CD14-positive monocyte (primary cell): ENCODE measurements around the gene PIP4K2B. TPM values are rescaled to one million over a fixed set of nuclear protein-coding genes. Genes with fewer than 3 reads are reported as not detected.
A peak's percentile ranks its signal among the peaks of the same experiment; 100 is the strongest.

Experiments used
- DNase-seq, 3 donors: peaks; one replicate each; pipeline ENCODE4 v3.0.0-alpha.2; 2011 to 2022
- H2AFZ ChIP-seq: 2 replicates; pipeline ENCODE4 v1.6.0; 2012; ENCODE audit warnings: mild to moderate bottlenecking, low read depth, low read length, inconsistent platforms; ENCODE audit not compliant: insufficient read depth, poor library complexity, severe bottlenecking
- H3K27ac ChIP-seq, 2 donors: 1 replicate in 1 of 2; 2 replicates in 1 of 2; pipeline ENCODE4 v1.5.1; 2012 to 2013; ENCODE audit warnings: low read length in 2 of 2, control low read depth in 1 of 2, inconsistent platforms in 1 of 2, low read depth in 1 of 2, mild to moderate bottlenecking in 1 of 2
- H3K27me3 ChIP-seq, 2 donors: one replicate each; pipeline versions ENCODE4 v1.6.0 to v1.6.1; 2011 to 2013; ENCODE audit warnings: low read length in 2 of 2; ENCODE audit not compliant: control insufficient read depth in 2 of 2, insufficient read depth in 2 of 2
- H3K36me3 ChIP-seq, 2 donors: replicated peaks in 1 of 2; 1 replicate in 1 of 2; 2 replicates in 1 of 2; pipeline versions ENCODE4 v1.5.1 to v1.6.1; 2012 to 2013; ENCODE audit warnings: low read length in 2 of 2, control low read depth in 1 of 2, inconsistent platforms in 1 of 2, mild to moderate bottlenecking in 1 of 2; ENCODE audit not compliant: insufficient read depth in 2 of 2, control insufficient read depth in 1 of 2
- H3K4me1 ChIP-seq, 2 donors: 1 replicate in 1 of 2; 2 replicates in 1 of 2; pipeline versions ENCODE4 v1.5.1 to v1.6.1; 2012 to 2013; ENCODE audit warnings: low read length in 2 of 2, control low read depth in 1 of 2, inconsistent platforms in 1 of 2, mild to moderate bottlenecking in 1 of 2, moderate library complexity in 1 of 2; ENCODE audit not compliant: insufficient read depth in 2 of 2, control insufficient read depth in 1 of 2
- H3K4me2 ChIP-seq: replicated peaks from 2 replicates; pipeline ENCODE3; 2012; ENCODE audit warnings: low read length, moderate library complexity, mild to moderate bottlenecking; ENCODE audit not compliant: poor library complexity, severe bottlenecking; ENCODE audit errors: extremely low read depth
- H3K4me3 ChIP-seq, 3 experiments: fragments of 200-600 bp in 1 of 3; sonication (generic) in 1 of 3; replicated peaks in 1 of 3; 1 replicate in 2 of 3; 2 replicates in 1 of 3; pipeline ENCODE4 v1.5.1; 2011 to 2013; ENCODE audit warnings: low read length in 3 of 3, mild to moderate bottlenecking in 3 of 3, control low read depth in 2 of 3, low read depth in 2 of 3, inconsistent platforms in 1 of 3, moderate library complexity in 1 of 3
- H3K79me2 ChIP-seq: 2 replicates; pipeline ENCODE4 v1.6.0; 2012; ENCODE audit warnings: mild to moderate bottlenecking, control low read depth, inconsistent platforms, low read length, moderate library complexity; ENCODE audit not compliant: insufficient read depth
- H3K9ac ChIP-seq: 2 replicates; pipeline ENCODE4 v1.6.0; 2017; ENCODE audit warnings: low read length, mild to moderate bottlenecking; ENCODE audit not compliant: insufficient read depth, poor library complexity, severe bottlenecking
- H3K9me3 ChIP-seq, 2 donors: replicated peaks in 1 of 2; 1 replicate in 1 of 2; 2 replicates in 1 of 2; pipeline versions ENCODE4 v1.5.1 to v1.6.1; 2012 to 2013; ENCODE audit warnings: low read length in 2 of 2, control low read depth in 1 of 2; ENCODE audit not compliant: control insufficient read depth in 1 of 2, insufficient read depth in 1 of 2
- H4K20me1 ChIP-seq: 2 replicates; pipeline ENCODE4 v1.6.0; 2012; ENCODE audit warnings: mild to moderate bottlenecking, low read length, control low read depth, moderate library complexity; ENCODE audit not compliant: insufficient read depth
- H3K27ac Mint-ChIP-seq, 7 donors: one replicate each; pipeline ENCODE4 v1.8.0; 2020; ENCODE audit warnings: mild to moderate bottlenecking in 7 of 7, mixed read lengths in 7 of 7, moderate library complexity in 6 of 7, inconsistent platforms in 2 of 7
- H3K27me3 Mint-ChIP-seq, 3 donors: one replicate each; pipeline ENCODE4 v1.8.0; 2021 to 2022; ENCODE audit warnings: low read depth in 3 of 3, mild to moderate bottlenecking in 3 of 3, mixed read lengths in 3 of 3, moderate library complexity in 3 of 3, inconsistent platforms in 1 of 3
- H3K36me3 Mint-ChIP-seq, 2 donors: one replicate each; pipeline ENCODE4 v1.8.0; 2020; ENCODE audit warnings: mixed read lengths in 2 of 2, inconsistent platforms in 1 of 2, mild to moderate bottlenecking in 1 of 2
- H3K4me1 Mint-ChIP-seq: one replicate; pipeline ENCODE4 v1.8.0; 2020; ENCODE audit warnings: mild to moderate bottlenecking, mixed read lengths
- H3K4me3 Mint-ChIP-seq, 2 donors: one replicate each; pipeline ENCODE4 v1.8.0; 2020; ENCODE audit warnings: mild to moderate bottlenecking in 2 of 2, mixed read lengths in 2 of 2, moderate library complexity in 1 of 2
- H3K9me3 Mint-ChIP-seq, 7 donors: one replicate each; pipeline ENCODE4 v1.8.0; 2020 to 2022; ENCODE audit warnings: mixed read lengths in 7 of 7, mild to moderate bottlenecking in 6 of 7, moderate library complexity in 6 of 7, inconsistent platforms in 2 of 7
- WGBS: methylation state at CpG from one replicate; pipeline ENCODE4 v1.1.5; 2013; ENCODE audit warnings: missing lambda C conversion rate; ENCODE audit not compliant: insufficient coverage; 5-methylcytosine and 5-hydroxymethylcytosine counted together
- intact Hi-C, 2 donors: fragments of 100-400 bp; cut with micrococcal nuclease; formaldehyde crosslinking; loops; one replicate each; pipeline versions ENCODE4 v1.15.0 to v1.15.1; 2023
- polyA plus RNA-seq, 3 donors: library from polyadenylated mRNA; depleted of rRNA in 1 of 3; unstranded in 2 of 3; stranded (reverse) in 1 of 3; fragments of 300-500 nt in 2 of 3; fragments of >200 nt in 1 of 3; fragmentation: Illumina TruSeq in 2 of 3; gene quantifications; 1 replicate in 2 of 3; 2 replicates in 1 of 3; pipeline ENCODE4 v1.2.3, GENCODE V29; 2012 to 2021
- TF ChIP-seq, protein P1 (sequence below): fragments of 200-600 bp; IDR thresholded peaks from one replicate; pipeline ENCODE4 v1.8.0; 2022; ENCODE audit warnings: antibody characterized with exemption, mild to moderate bottlenecking

Gene PIP4K2B
- polyA plus RNA-seq, 3 donors: 4.4 to 20.2 (median 4.6) TPM

GRCh38 chr17:38731526-38732294, 67.6 kb downstream of the PIP4K2B start:
- Histone ChIP-seq H3K27me3 (no peaks in the 10 kb centered on the region), H2AFZ (no peak overlapping the region), H3K4me1 (peaks cover 47 to 48% of the 10 kb centered on the region in 2 donors), H4K20me1 (peaks cover 10% of the 10 kb centered on the region), H3K27ac (peak overlapping the region in 1 of 2 donors; percentile 17), H3K4me3 (peak overlapping the region in 1 of 3 experiments; percentile 94), H3K9me3 (no peaks in the 10 kb centered on the region), H3K79me2 (no peaks in the 10 kb centered on the region), H3K4me2 (peak overlapping the region; percentile 83), H3K9ac (peak overlapping the region; percentile 76), H3K36me3 (peaks cover 5 to 10% of the 10 kb centered on the region in 2 donors)
- DNase-seq: no peak
- H3K9me3 Mint-ChIP-seq: peaks cover 0 to 3% (median 0%) of the 10 kb centered on the region in 7 donors
- H3K27me3 Mint-ChIP-seq: peaks cover 2 to 14% (median 9%) of the 10 kb centered on the region in 3 donors
- peak overlapping the region in 4 of 7 donors; percentile 21 to 68 (median 50) for H3K27ac Mint-ChIP-seq
- WGBS: 76% methylated on average over 8 of the region's 8 CpGs
- peak overlapping the region; percentile 49 to 94 for H3K4me3 Mint-ChIP-seq
- H3K4me1 Mint-ChIP-seq: peaks cover 51% of the 10 kb centered on the region
- intact Hi-C loops: loop anchor here in 1 of 2 donors (2.0 kb wide), 1 partner anchor 31 kb away; no protein-coding TSS in a partner anchor
- peaks cover 15 to 20% of the 10 kb centered on the region in 2 donors for H3K36me3 Mint-ChIP-seq
- TF ChIP-seq, protein P1, sequence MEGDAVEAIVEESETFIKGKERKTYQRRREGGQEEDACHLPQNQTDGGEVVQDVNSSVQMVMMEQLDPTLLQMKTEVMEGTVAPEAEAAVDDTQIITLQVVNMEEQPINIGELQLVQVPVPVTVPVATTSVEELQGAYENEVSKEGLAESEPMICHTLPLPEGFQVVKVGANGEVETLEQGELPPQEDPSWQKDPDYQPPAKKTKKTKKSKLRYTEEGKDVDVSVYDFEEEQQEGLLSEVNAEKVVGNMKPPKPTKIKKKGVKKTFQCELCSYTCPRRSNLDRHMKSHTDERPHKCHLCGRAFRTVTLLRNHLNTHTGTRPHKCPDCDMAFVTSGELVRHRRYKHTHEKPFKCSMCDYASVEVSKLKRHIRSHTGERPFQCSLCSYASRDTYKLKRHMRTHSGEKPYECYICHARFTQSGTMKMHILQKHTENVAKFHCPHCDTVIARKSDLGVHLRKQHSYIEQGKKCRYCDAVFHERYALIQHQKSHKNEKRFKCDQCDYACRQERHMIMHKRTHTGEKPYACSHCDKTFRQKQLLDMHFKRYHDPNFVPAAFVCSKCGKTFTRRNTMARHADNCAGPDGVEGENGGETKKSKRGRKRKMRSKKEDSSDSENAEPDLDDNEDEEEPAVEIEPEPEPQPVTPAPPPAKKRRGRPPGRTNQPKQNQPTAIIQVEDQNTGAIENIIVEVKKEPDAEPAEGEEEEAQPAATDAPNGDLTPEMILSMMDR: no peak

- H3K27ac ChIP-seq: peak overlapping the region in 1 of 2 donors; percentile 73
- peaks cover 10% of the 10 kb centered on the region for H4K20me1 ChIP-seq
- TF ChIP-seq, protein P1: no peak
- peak overlapping the region; percentile 88 for H2AFZ ChIP-seq
- Mint-ChIP-seq H3K4me3 (peak overlapping the region; percentile 88 to 94), H3K27me3 (peaks cover 0 to 10% (median 2%) of the 10 kb centered on the region in 3 donors), H3K27ac (peak overlapping the region; percentile 78 to 93 (median 89)), H3K9me3 (peaks cover 0 to 3% (median 0%) of the 10 kb centered on the region in 7 donors), H3K4me1 (peaks cover 52% of the 10 kb centered on the region), H3K36me3 (peaks cover 15 to 24% of the 10 kb centered on the region in 2 donors)
- H3K79me2 ChIP-seq: no peaks in the 10 kb centered on the region
- intact Hi-C loops: loop anchor here in 1 of 2 donors (1.0 to 2.0 kb wide), 2 partner anchors 22 to 30 kb away; partner anchors contain the start of gene PSMB3
- no peak for DNase-seq
- H3K9ac ChIP-seq: peak overlapping the region; percentile 76
- WGBS: 31% methylated on average over 22 of the region's 27 CpGs
- H3K4me3 ChIP-seq: peak overlapping the region; percentile 66 to 94 (median 89)
- H3K4me1 ChIP-seq: peaks cover 47 to 48% of the 10 kb centered on the region in 2 donors
- H3K9me3 ChIP-seq: no peaks in the 10 kb centered on the region
- no peaks in the 10 kb centered on the region for H3K27me3 ChIP-seq
- peak overlapping the region; percentile 83 for H3K4me2 ChIP-seq
- H3K36me3 ChIP-seq: peaks cover 5 to 10% of the 10 kb centered on the region in 2 donors
Measured at GRCh38 chr17:38730526-38731379, 68.6 kb downstream of the PIP4K2B start.
